HL-60 (cell line): ENCODE data around the gene SAP25.

Experiments used
- GABPA ChIP-seq: IDR thresholded peaks from 2 replicates; pipeline ENCODE4 v1.6.1; 2012; ENCODE audit warnings: low read depth
- POLR2AphosphoS5 ChIP-seq: IDR thresholded peaks from 2 replicates; pipeline ENCODE4 v1.6.1; 2012; ENCODE audit warnings: low read depth
- SPI1 ChIP-seq: IDR thresholded peaks from 2 replicates; pipeline ENCODE4 v1.6.1; 2012; ENCODE audit warnings: low read depth, mild to moderate bottlenecking, borderline replicate concordance
- TF ChIP-seq, protein P1 (sequence below): IDR thresholded peaks from one replicate; pipeline ENCODE4 v1.5.1; 2011; ENCODE audit warnings: low read length, control low read depth, inconsistent platforms; ENCODE audit not compliant: insufficient read depth
- TF ChIP-seq, protein P2 (sequence below): IDR thresholded peaks from 2 replicates; pipeline ENCODE4 v1.6.1; 2012; ENCODE audit warnings: low read depth; ENCODE audit not compliant: insufficient replicate concordance

- TF ChIP-seq POLR2AphosphoS5 = no peak
- TF ChIP-seq, protein P1, sequence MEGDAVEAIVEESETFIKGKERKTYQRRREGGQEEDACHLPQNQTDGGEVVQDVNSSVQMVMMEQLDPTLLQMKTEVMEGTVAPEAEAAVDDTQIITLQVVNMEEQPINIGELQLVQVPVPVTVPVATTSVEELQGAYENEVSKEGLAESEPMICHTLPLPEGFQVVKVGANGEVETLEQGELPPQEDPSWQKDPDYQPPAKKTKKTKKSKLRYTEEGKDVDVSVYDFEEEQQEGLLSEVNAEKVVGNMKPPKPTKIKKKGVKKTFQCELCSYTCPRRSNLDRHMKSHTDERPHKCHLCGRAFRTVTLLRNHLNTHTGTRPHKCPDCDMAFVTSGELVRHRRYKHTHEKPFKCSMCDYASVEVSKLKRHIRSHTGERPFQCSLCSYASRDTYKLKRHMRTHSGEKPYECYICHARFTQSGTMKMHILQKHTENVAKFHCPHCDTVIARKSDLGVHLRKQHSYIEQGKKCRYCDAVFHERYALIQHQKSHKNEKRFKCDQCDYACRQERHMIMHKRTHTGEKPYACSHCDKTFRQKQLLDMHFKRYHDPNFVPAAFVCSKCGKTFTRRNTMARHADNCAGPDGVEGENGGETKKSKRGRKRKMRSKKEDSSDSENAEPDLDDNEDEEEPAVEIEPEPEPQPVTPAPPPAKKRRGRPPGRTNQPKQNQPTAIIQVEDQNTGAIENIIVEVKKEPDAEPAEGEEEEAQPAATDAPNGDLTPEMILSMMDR = no peak
- no peak for TF ChIP-seq SPI1
- TF ChIP-seq GABPA = no peak
- TF ChIP-seq, protein P2, sequence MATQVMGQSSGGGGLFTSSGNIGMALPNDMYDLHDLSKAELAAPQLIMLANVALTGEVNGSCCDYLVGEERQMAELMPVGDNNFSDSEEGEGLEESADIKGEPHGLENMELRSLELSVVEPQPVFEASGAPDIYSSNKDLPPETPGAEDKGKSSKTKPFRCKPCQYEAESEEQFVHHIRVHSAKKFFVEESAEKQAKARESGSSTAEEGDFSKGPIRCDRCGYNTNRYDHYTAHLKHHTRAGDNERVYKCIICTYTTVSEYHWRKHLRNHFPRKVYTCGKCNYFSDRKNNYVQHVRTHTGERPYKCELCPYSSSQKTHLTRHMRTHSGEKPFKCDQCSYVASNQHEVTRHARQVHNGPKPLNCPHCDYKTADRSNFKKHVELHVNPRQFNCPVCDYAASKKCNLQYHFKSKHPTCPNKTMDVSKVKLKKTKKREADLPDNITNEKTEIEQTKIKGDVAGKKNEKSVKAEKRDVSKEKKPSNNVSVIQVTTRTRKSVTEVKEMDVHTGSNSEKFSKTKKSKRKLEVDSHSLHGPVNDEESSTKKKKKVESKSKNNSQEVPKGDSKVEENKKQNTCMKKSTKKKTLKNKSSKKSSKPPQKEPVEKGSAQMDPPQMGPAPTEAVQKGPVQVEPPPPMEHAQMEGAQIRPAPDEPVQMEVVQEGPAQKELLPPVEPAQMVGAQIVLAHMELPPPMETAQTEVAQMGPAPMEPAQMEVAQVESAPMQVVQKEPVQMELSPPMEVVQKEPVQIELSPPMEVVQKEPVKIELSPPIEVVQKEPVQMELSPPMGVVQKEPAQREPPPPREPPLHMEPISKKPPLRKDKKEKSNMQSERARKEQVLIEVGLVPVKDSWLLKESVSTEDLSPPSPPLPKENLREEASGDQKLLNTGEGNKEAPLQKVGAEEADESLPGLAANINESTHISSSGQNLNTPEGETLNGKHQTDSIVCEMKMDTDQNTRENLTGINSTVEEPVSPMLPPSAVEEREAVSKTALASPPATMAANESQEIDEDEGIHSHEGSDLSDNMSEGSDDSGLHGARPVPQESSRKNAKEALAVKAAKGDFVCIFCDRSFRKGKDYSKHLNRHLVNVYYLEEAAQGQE = no peak
Observed at GRCh38 chr7:100576384-100576993, 2.8 kb upstream of the SAP25 start.
